ENCODE measurements around the gene CBX3.
"Not testable (repeated sequence)": the region's sequence is repeated elsewhere in the genome, so short reads cannot be mapped to it uniquely, and the experiment has no call there.

Gene CBX3

DNA sequence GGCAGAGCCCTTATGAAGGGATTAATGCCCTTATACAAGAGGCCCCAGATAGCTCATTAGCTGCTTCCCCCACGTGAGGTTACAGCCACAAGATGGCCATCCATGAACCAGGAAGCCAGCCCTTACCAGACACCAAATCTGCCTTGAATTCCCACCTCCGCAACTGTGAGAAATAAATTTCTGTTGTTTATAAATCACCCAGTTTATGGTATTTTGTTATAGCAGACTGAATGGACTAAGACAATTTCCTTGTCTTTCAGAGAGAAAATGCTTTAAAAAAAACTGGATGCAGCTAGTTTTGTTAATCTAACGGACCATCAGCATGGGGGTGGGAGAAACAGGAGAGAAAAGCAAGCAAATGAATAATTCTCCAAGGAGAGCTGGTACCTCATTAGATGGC lies 36.5 kb downstream of the CBX3 start:
- Histone ChIP-seq H4K8ac (ENCODE audit: low read depth, low read length) (no peak overlapping the region), H3K4ac (ENCODE audit: low read depth, low read length) (no peak overlapping the region), H3K79me2 (ENCODE audit: control insufficient read depth, insufficient read depth, low read length, poor library complexity) (no peaks in the 10 kb centered on the region), H4K12ac (ENCODE audit: low read depth, low read length) (no peak overlapping the region), H2AFZ (ENCODE audit: insufficient read depth, low read length, poor library complexity) (no peak overlapping the region), H3K23ac (ENCODE audit: low read length) (no peak overlapping the region), H3K79me1 (ENCODE audit: low read length) (no peaks in the 10 kb centered on the region), H2BK12ac (ENCODE audit: low read length) (no peak overlapping the region), H3K9ac (ENCODE audit: low read length) (no peak overlapping the region), H3K4me2 (ENCODE audit: low read length) (no peak overlapping the region), H3K4me3 (ENCODE audit: low read depth, low read length) (no peak overlapping the region), H3K27me3 (ENCODE audit: insufficient read depth, low read length) (no peaks in the 10 kb centered on the region), H2AK5ac (ENCODE audit: low read length) (no peak overlapping the region), H2BK120ac (ENCODE audit: insufficient read depth, low read length, poor library complexity) (no peak overlapping the region), H3K4me1 (ENCODE audit: control insufficient read depth in 1 of 2, insufficient read depth in 2 of 2, low read length in 2 of 2) (no peaks in the 10 kb centered on the region), H4K91ac (ENCODE audit: low read depth, low read length) (no peak overlapping the region), H3K36me3 (ENCODE audit: control insufficient read depth in 1 of 2, insufficient read depth in 2 of 2, low read length in 2 of 2) (no peaks in the 10 kb centered on the region), H3K18ac (ENCODE audit: low read length) (no peak overlapping the region), H2BK5ac (ENCODE audit: low read depth, low read length, poor library complexity) (no peak overlapping the region), H3K9me3 (ENCODE audit: insufficient read depth, low read depth, low read length) (peaks cover 2% of the 10 kb centered on the region), H3K27ac (ENCODE audit: low read depth, low read length) (no peak overlapping the region), H3K14ac (ENCODE audit: low read length) (no peak overlapping the region)
- DNase-seq = no peak
- no CpG with 5 or more reads among the region's 3 CpGs for WGBS (ENCODE audit: extremely low coverage, insufficient coverage, insufficient read length)

DNA sequence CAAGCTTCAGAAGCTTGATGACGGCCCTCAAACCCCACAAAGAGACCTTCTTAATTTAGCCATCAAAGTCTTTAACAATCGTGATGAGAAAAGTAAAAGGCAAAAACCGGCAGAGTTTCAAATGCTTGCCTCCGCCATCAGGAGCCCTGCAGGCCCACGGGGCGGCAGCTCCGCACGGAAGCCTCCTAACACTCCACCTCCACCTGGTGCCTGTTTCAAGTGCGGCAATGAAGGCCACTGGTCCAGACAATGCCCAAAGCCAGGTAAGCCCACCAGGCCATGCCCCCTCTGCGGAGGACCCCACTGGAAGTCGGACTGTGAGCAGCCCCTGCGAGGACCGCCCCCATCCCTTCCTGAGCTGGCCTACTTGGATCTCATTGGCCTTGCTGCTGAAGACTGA lies 43.6 kb downstream of the CBX3 start:
- H3K36me3 ChIP-seq (ENCODE audit: control insufficient read depth in 1 of 2, insufficient read depth in 2 of 2, low read length in 2 of 2) = no peaks in the 10 kb centered on the region
- no peak overlapping the region for H2AK5ac ChIP-seq (ENCODE audit: low read length)
- H3K14ac ChIP-seq (ENCODE audit: low read length) = no peak overlapping the region
- no CpG with 5 or more reads among the region's 13 CpGs for WGBS (ENCODE audit: extremely low coverage, insufficient coverage, insufficient read length)
- no peaks in the 10 kb centered on the region for H3K27me3 ChIP-seq (ENCODE audit: insufficient read depth, low read length)
- no peak overlapping the region for H2BK12ac ChIP-seq (ENCODE audit: low read length)
- H3K4me1 ChIP-seq (ENCODE audit: control insufficient read depth in 1 of 2, insufficient read depth in 2 of 2, low read length in 2 of 2) = no peaks in the 10 kb centered on the region
- no peak overlapping the region for H2BK120ac ChIP-seq (ENCODE audit: insufficient read depth, low read length, poor library complexity)
- no peaks in the 10 kb centered on the region for H3K79me1 ChIP-seq (ENCODE audit: low read length)
- no peak overlapping the region for H3K4me2 ChIP-seq (ENCODE audit: low read length)
- no peak overlapping the region for H3K27ac ChIP-seq (ENCODE audit: low read depth, low read length)
- H4K91ac ChIP-seq (ENCODE audit: low read depth, low read length) = no peak overlapping the region
- H3K9ac ChIP-seq (ENCODE audit: low read length) = no peak overlapping the region
- no peak overlapping the region for H2BK5ac ChIP-seq (ENCODE audit: low read depth, low read length, poor library complexity)
- no peak for DNase-seq
- H3K9me3 ChIP-seq (ENCODE audit: insufficient read depth, low read depth, low read length) = peaks cover 2% of the 10 kb centered on the region
- no peak overlapping the region for H3K23ac ChIP-seq (ENCODE audit: low read length)
- no peak overlapping the region for H2AFZ ChIP-seq (ENCODE audit: insufficient read depth, low read length, poor library complexity)
- no peak overlapping the region for H3K4me3 ChIP-seq (ENCODE audit: low read depth, low read length)
- H3K79me2 ChIP-seq (ENCODE audit: control insufficient read depth, insufficient read depth, low read length, poor library complexity) = no peaks in the 10 kb centered on the region
- no peak overlapping the region for H3K18ac ChIP-seq (ENCODE audit: low read length)
- H4K8ac ChIP-seq (ENCODE audit: low read depth, low read length) = no peak overlapping the region
- no peak overlapping the region for H4K12ac ChIP-seq (ENCODE audit: low read depth, low read length)
- no peak overlapping the region for H3K4ac ChIP-seq (ENCODE audit: low read depth, low read length)

DNA sequence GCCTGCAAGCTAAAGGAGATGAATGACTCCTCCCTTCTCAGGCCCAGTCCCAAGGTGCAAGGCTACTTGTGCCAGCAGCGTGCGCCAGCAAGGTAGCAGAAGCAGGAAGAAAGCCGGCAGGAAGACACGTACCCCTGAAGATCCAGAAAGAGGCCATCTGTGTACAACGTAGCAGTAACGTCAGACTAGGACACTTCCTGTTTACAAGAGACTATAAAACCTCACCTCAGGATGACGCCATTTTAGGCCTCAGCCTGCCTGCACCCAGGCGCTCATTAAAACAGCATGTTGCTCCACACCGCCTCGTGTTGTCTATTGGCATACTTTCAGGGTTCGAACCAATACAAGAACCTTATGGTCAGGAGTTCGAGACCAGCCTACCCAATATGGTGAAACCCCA lies 48.7 kb downstream of the CBX3 start:
- H4K8ac ChIP-seq (ENCODE audit: low read depth, low read length) = no peak overlapping the region
- no peak overlapping the region for H3K23ac ChIP-seq (ENCODE audit: low read length)
- no peak overlapping the region for H3K27ac ChIP-seq (ENCODE audit: low read depth, low read length)
- H3K4me2 ChIP-seq (ENCODE audit: low read length) = no peak overlapping the region
- H4K12ac ChIP-seq (ENCODE audit: low read depth, low read length) = no peak overlapping the region
- H3K18ac ChIP-seq (ENCODE audit: low read length) = no peak overlapping the region
- no peaks in the 10 kb centered on the region for H3K27me3 ChIP-seq (ENCODE audit: insufficient read depth, low read length)
- H3K79me2 ChIP-seq (ENCODE audit: control insufficient read depth, insufficient read depth, low read length, poor library complexity) = no peaks in the 10 kb centered on the region
- no peak overlapping the region for H2BK5ac ChIP-seq (ENCODE audit: low read depth, low read length, poor library complexity)
- H2AFZ ChIP-seq (ENCODE audit: insufficient read depth, low read length, poor library complexity) = no peak overlapping the region
- whole genome bisulfite sequencing (ENCODE audit: extremely low coverage, insufficient coverage, insufficient read length) = no CpG with 5 or more reads among the region's 12 CpGs
- no peak overlapping the region for H3K14ac ChIP-seq (ENCODE audit: low read length)
- no peaks in the 10 kb centered on the region for H3K4me1 ChIP-seq (ENCODE audit: control insufficient read depth in 1 of 2, insufficient read depth in 2 of 2, low read length in 2 of 2)
- peaks cover 1% of the 10 kb centered on the region for H3K9me3 ChIP-seq (ENCODE audit: insufficient read depth, low read depth, low read length)
- H3K4ac ChIP-seq (ENCODE audit: low read depth, low read length) = no peak overlapping the region
- no peak for DNase-seq
- H2BK12ac ChIP-seq (ENCODE audit: low read length) = no peak overlapping the region
- no peak overlapping the region for H3K9ac ChIP-seq (ENCODE audit: low read length)
- no peak overlapping the region for H2BK120ac ChIP-seq (ENCODE audit: insufficient read depth, low read length, poor library complexity)
- no peak overlapping the region for H4K91ac ChIP-seq (ENCODE audit: low read depth, low read length)
- H2AK5ac ChIP-seq (ENCODE audit: low read length) = no peak overlapping the region
- H3K4me3 ChIP-seq (ENCODE audit: low read depth, low read length) = no peak overlapping the region
- H3K79me1 ChIP-seq (ENCODE audit: low read length) = no peaks in the 10 kb centered on the region
- H3K36me3 ChIP-seq (ENCODE audit: control insufficient read depth in 1 of 2, insufficient read depth in 2 of 2, low read length in 2 of 2) = no peaks in the 10 kb centered on the region

DNA sequence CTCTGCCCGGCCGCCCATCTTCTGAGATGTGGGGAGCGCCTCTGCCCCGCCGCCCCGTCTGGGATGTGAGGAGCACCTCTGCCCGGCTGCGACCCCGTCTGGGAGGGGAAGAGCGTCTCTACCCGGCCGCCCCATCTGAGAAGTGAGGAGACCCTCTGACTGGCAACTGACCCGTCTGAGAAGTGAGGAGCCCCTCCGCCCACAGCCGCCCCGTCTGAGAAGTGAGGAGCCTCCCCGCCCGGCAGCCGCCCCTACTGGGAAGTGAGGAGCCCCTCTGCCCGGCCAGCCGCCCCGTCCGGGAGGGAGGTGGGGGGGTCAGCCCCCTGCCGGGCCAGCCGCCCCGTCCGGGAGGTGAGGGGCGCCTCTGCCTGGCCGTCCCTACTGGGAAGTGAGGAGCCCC lies 60.3 kb downstream of the CBX3 start:
- not testable (repeated sequence) for H3K4me2 ChIP-seq (ENCODE audit: low read length); H3K18ac ChIP-seq (ENCODE audit: low read length); H3K36me3 ChIP-seq (ENCODE audit: control insufficient read depth in 1 of 2, insufficient read depth in 2 of 2, low read length in 2 of 2); H3K14ac ChIP-seq (ENCODE audit: low read length); H4K8ac ChIP-seq (ENCODE audit: low read depth, low read length); H2AFZ ChIP-seq (ENCODE audit: insufficient read depth, low read length, poor library complexity); H3K4me3 ChIP-seq (ENCODE audit: low read depth, low read length); H2BK12ac ChIP-seq (ENCODE audit: low read length); H3K9ac ChIP-seq (ENCODE audit: low read length); H3K4me1 ChIP-seq (ENCODE audit: control insufficient read depth in 1 of 2, insufficient read depth in 2 of 2, low read length in 2 of 2); H4K12ac ChIP-seq (ENCODE audit: low read depth, low read length); H3K27ac ChIP-seq (ENCODE audit: low read depth, low read length); DNase-seq; H2BK5ac ChIP-seq (ENCODE audit: low read depth, low read length, poor library complexity); H3K23ac ChIP-seq (ENCODE audit: low read length); H3K79me2 ChIP-seq (ENCODE audit: control insufficient read depth, insufficient read depth, low read length, poor library complexity); H4K91ac ChIP-seq (ENCODE audit: low read depth, low read length); H3K27me3 ChIP-seq (ENCODE audit: insufficient read depth, low read length); H2AK5ac ChIP-seq (ENCODE audit: low read length); H3K79me1 ChIP-seq (ENCODE audit: low read length); H2BK120ac ChIP-seq (ENCODE audit: insufficient read depth, low read length, poor library complexity); H3K4ac ChIP-seq (ENCODE audit: low read depth, low read length); H3K9me3 ChIP-seq (ENCODE audit: insufficient read depth, low read depth, low read length)
- WGBS (ENCODE audit: extremely low coverage, insufficient coverage, insufficient read length) = no CpG with 5 or more reads among the region's 29 CpGs
